Measurements from ENCODE around the gene ZIC5. TPM values are rescaled to one million over a fixed set of nuclear protein-coding genes. Genes with fewer than 3 reads are reported as not detected.

Gene ZIC5
- total and polyA plus RNA-seq, 2 of the 13 experiments (the other 11 are each of a cell fraction or from before 2014, with no cell fraction given): 0.02 to 0.07 TPM

- no peak for TF ChIP-seq CENPX (CRISPR knock-in tag; IDR thresholded peaks at IDR 0.05)
- no peak for TF ChIP-seq CBX2 (IDR thresholded peaks at IDR 0.05; ENCODE audit: low read depth, low read length)
- peak; percentile 44; the same call in 1 of the 2 replicates for TF ChIP-seq CBX2 (CRISPR knock-in tag; IDR thresholded peaks at IDR 0.05; ENCODE audit: low read depth)
- TF ChIP-seq CEBPZ (IDR thresholded peaks at IDR 0.05; ENCODE audit: low read length): no peak
- no peak for TF ChIP-seq KLF9 (CRISPR knock-in tag; IDR thresholded peaks at IDR 0.05; ENCODE audit: low read depth)
- no peak for TF ChIP-seq TOPORS (CRISPR knock-in tag; IDR thresholded peaks at IDR 0.05)
- no peak for TF ChIP-seq NKX3-1 (CRISPR knock-in tag; IDR thresholded peaks at IDR 0.05)
- no peak for TF ChIP-seq HMG20B (CRISPR knock-in tag; conservative IDR thresholded peaks at IDR 0.05)
- TF ChIP-seq, protein P1, sequence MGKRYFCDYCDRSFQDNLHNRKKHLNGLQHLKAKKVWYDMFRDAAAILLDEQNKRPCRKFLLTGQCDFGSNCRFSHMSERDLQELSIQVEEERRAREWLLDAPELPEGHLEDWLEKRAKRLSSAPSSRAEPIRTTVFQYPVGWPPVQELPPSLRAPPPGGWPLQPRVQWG (CRISPR knock-in tag; IDR thresholded peaks at IDR 0.05; ENCODE audit: borderline replicate concordance, low read depth): no peak
- TF ChIP-seq RBM39 (IDR thresholded peaks at IDR 0.05; ENCODE audit: low read depth, low read length, poor library complexity, severe bottlenecking): no peak
- peak; percentile 61 for TF ChIP-seq THAP11 (CRISPR knock-in tag; IDR thresholded peaks at IDR 0.05)
- TF ChIP-seq TCF12 (IDR thresholded peaks at IDR 0.05): no peak
- no peak; the same call in 1 of the 2 replicates for TF ChIP-seq TCF12 (CRISPR knock-in tag; IDR thresholded peaks at IDR 0.05)
- TF ChIP-seq TEAD3 (CRISPR knock-in tag; optimal IDR thresholded peaks at IDR 0.05; ENCODE audit: borderline replicate concordance): peak; percentile 69
- no peak for TF ChIP-seq ZBTB26 (CRISPR knock-in tag; IDR thresholded peaks at IDR 0.05; ENCODE audit: borderline replicate concordance)
- TF ChIP-seq PLRG1 (conservative IDR thresholded peaks at IDR 0.05): no peak
- TF ChIP-seq ZNF773 (CRISPR knock-in tag; IDR thresholded peaks at IDR 0.05; ENCODE audit: borderline replicate concordance): no peak
- no peak for TF ChIP-seq ZNF780A (CRISPR knock-in tag; IDR thresholded peaks at IDR 0.05)
- TF ChIP-seq, protein P2, sequence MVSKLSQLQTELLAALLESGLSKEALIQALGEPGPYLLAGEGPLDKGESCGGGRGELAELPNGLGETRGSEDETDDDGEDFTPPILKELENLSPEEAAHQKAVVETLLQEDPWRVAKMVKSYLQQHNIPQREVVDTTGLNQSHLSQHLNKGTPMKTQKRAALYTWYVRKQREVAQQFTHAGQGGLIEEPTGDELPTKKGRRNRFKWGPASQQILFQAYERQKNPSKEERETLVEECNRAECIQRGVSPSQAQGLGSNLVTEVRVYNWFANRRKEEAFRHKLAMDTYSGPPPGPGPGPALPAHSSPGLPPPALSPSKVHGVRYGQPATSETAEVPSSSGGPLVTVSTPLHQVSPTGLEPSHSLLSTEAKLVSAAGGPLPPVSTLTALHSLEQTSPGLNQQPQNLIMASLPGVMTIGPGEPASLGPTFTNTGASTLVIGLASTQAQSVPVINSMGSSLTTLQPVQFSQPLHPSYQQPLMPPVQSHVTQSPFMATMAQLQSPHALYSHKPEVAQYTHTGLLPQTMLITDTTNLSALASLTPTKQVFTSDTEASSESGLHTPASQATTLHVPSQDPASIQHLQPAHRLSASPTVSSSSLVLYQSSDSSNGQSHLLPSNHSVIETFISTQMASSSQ (IDR thresholded peaks at IDR 0.05; ENCODE audit: low read depth): 0 out of 2 replicates have a peak, but pooled peaks have one; percentile 43
- TF ChIP-seq, protein P2 (CRISPR knock-in tag; IDR thresholded peaks at IDR 0.05; ENCODE audit: borderline replicate concordance): no peak
- TF ChIP-seq, protein P3, sequence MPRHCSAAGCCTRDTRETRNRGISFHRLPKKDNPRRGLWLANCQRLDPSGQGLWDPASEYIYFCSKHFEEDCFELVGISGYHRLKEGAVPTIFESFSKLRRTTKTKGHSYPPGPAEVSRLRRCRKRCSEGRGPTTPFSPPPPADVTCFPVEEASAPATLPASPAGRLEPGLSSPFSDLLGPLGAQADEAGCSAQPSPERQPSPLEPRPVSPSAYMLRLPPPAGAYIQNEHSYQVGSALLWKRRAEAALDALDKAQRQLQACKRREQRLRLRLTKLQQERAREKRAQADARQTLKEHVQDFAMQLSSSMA (CRISPR knock-in tag; IDR thresholded peaks at IDR 0.05): no peak
- no peak for TF ChIP-seq HNRNPL (IDR thresholded peaks at IDR 0.05; ENCODE audit: low read depth, low read length)
- TF ChIP-seq MEIS2 (CRISPR knock-in tag; IDR thresholded peaks at IDR 0.05): no peak
Measured at GRCh38 chr13:99941086-99941485, 30.5 kb downstream of the ZIC5 start (continued).
